ENCODE data around the gene BLACAT1.

Gene BLACAT1

GRCh38 chr1:205496661-205497060 is 40.8 kb upstream of the BLACAT1 start:
- no peaks in the 10 kb centered on the region for H3K4me1 ChIP-seq
- H3K9ac ChIP-seq, result no peak overlapping the region
- TF ChIP-seq, protein P1, sequence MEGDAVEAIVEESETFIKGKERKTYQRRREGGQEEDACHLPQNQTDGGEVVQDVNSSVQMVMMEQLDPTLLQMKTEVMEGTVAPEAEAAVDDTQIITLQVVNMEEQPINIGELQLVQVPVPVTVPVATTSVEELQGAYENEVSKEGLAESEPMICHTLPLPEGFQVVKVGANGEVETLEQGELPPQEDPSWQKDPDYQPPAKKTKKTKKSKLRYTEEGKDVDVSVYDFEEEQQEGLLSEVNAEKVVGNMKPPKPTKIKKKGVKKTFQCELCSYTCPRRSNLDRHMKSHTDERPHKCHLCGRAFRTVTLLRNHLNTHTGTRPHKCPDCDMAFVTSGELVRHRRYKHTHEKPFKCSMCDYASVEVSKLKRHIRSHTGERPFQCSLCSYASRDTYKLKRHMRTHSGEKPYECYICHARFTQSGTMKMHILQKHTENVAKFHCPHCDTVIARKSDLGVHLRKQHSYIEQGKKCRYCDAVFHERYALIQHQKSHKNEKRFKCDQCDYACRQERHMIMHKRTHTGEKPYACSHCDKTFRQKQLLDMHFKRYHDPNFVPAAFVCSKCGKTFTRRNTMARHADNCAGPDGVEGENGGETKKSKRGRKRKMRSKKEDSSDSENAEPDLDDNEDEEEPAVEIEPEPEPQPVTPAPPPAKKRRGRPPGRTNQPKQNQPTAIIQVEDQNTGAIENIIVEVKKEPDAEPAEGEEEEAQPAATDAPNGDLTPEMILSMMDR (IDR thresholded peaks at IDR 0.05), result no peak
- H3K27ac ChIP-seq, result no peak overlapping the region
- H3K27me3 ChIP-seq (ENCODE audit: control insufficient read depth, insufficient read depth, low read length), result no peaks in the 10 kb centered on the region
- no peaks in the 10 kb centered on the region for H3K36me3 ChIP-seq (ENCODE audit: control insufficient read depth, insufficient read depth, low read length)
- no peak overlapping the region for H2AFZ ChIP-seq
- H3K4me3 ChIP-seq (ENCODE audit: low read depth, low read length), result no peak overlapping the region
- H3K9me3 ChIP-seq (ENCODE audit: control insufficient read depth, low read length), result no peaks in the 10 kb centered on the region
- no peaks in the 10 kb centered on the region for H3K79me2 ChIP-seq
- no peak overlapping the region for H3K4me2 ChIP-seq (ENCODE audit: low read length)

DNA sequence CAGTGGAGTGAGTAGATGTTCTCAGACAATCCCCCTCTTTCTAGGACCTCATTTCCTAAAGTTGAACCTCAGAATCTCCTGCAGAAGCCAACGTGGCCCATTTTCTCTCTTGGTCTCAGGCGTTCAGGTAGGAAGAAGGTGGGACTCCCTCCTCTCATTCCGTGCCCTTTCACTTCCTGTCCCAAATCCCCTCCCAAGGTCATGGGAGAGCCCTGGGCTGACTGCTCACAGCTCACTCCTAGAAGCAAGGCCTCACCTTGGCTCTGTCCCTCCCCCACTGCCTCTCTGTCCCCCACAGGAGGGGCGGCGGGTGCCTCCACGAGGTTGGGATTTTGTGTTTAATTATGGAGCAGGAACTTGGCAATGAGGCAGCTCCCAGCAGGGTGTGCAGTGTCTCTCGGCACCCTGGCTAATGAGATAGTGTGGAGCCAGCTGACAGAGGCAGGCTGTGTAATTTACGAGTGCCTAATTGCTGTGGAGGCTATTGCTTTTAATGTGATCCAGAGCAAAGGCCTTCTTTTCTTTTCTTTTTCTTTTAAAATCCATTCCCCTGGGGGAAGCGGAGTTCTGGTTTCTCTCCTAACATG is 39.5 kb upstream of the BLACAT1 start:
- Histone ChIP-seq H3K36me3 (ENCODE audit: control insufficient read depth, insufficient read depth, low read length) (no peaks in the 10 kb centered on the region), H3K4me1 (no peaks in the 10 kb centered on the region), H3K9me3 (ENCODE audit: control insufficient read depth, low read length) (no peaks in the 10 kb centered on the region), H3K4me2 (ENCODE audit: low read length) (no peak overlapping the region), H3K79me2 (no peaks in the 10 kb centered on the region), H3K9ac (no peak overlapping the region), H3K27me3 (ENCODE audit: control insufficient read depth, insufficient read depth, low read length) (no peaks in the 10 kb centered on the region), H2AFZ (no peak overlapping the region), H3K4me3 (ENCODE audit: low read depth, low read length) (no peak overlapping the region), H3K27ac (no peak overlapping the region)
- TF ChIP-seq, protein P1 (IDR thresholded peaks at IDR 0.05), result no peak

- TF ChIP-seq, protein P1 (IDR thresholded peaks at IDR 0.05), result no peak
- Histone ChIP-seq H3K36me3 (ENCODE audit: control insufficient read depth, insufficient read depth, low read length) (no peaks in the 10 kb centered on the region), H3K27ac (no peak overlapping the region)
Observed at GRCh38 chr1:205494115-205494514, 38.3 kb upstream of the BLACAT1 start.

DNA sequence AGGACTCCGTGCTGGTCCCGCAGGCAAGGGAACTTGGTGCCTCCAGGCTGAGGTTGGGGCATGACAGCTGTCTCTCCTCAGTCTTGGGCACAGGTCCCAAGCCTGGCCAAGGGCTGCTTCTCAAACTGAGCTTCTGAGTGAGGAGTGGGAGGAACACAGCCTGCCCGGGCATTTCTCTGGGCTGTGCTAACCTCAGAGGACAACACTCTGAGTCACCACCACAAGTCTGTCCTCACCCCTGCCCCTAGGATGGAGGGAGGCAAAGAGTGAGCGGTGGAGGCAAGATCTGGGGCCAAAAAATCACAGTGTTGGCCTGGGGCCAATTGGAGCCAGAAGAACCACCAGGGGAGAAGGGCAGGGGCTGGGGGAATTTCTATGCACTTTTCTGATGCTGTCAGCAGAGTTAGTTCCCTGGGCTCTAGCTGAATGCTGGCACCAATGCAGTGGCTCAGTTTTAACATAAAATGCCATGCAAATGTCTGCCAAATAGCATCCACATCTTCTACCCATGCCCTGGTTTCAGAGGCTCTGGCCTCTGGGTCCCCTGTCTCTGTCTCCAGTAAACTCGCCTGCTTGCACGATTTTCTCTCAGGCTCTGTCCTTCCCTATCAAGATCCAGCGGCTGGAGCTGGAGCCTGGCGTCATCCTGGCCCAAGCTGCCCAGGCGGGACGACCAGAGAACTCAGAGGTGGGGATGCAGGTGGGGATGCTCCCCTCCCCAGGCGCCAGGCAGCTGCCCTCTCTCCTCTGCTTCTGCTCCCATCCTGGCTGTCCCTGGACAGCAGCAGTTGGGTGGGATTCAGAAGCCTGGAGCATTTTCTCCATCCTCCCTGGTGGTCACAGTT is 37.6 kb upstream of the BLACAT1 start:
- Histone ChIP-seq H2AFZ (no peak overlapping the region), H3K9me3 (ENCODE audit: control insufficient read depth, low read length) (no peaks in the 10 kb centered on the region), H3K4me2 (ENCODE audit: low read length) (no peak overlapping the region), H3K27me3 (ENCODE audit: control insufficient read depth, insufficient read depth, low read length) (no peaks in the 10 kb centered on the region), H3K27ac (no peak overlapping the region), H3K4me3 (ENCODE audit: low read depth, low read length) (no peak overlapping the region), H3K4me1 (peaks cover 3% of the 10 kb centered on the region), H3K79me2 (no peaks in the 10 kb centered on the region), H3K9ac (no peak overlapping the region), H3K36me3 (ENCODE audit: control insufficient read depth, insufficient read depth, low read length) (no peaks in the 10 kb centered on the region)
- TF ChIP-seq, protein P1 (IDR thresholded peaks at IDR 0.05), result no peak

More at GRCh38 chr1:205494115-205494514, 38.3 kb upstream of the BLACAT1 start:
- Histone ChIP-seq H3K4me2 (ENCODE audit: low read length) (no peak overlapping the region), H3K9me3 (ENCODE audit: control insufficient read depth, low read length) (no peaks in the 10 kb centered on the region), H2AFZ (no peak overlapping the region), H3K27me3 (ENCODE audit: control insufficient read depth, insufficient read depth, low read length) (no peaks in the 10 kb centered on the region), H3K9ac (no peak overlapping the region), H3K4me1 (peaks cover 3% of the 10 kb centered on the region), H3K4me3 (ENCODE audit: low read depth, low read length) (no peak overlapping the region), H3K79me2 (no peaks in the 10 kb centered on the region)
